Breast epithelium (tissue), 4 donors: ENCODE results near the gene TMEM120A. TPM values are rescaled to one million over a fixed set of nuclear protein-coding genes. Genes with fewer than 3 reads are reported as not detected.
A peak's percentile ranks its signal among the peaks of the same experiment; 100 is the strongest.
"Not testable (repeated sequence)": the region's sequence is repeated elsewhere in the genome, so short reads cannot be mapped to it uniquely, and the experiment has no call there.

Source experiments
- DNase-seq, 2 donors: peaks; one replicate each; pipeline ENCODE4 v3.0.0-alpha.2; 2019; ENCODE audit warnings: low spot score in 2 of 2
- H3K27ac ChIP-seq, 2 donors: fragments of 200-600 bp; sonication (generic) in 1 of 2; one replicate each; pipeline ENCODE4 v1.5.1; 2016 to 2019; ENCODE audit warnings: mild to moderate bottlenecking in 1 of 2
- H3K27me3 ChIP-seq, 2 donors: fragments of 200-600 bp; sonication (generic) in 1 of 2; one replicate each; pipeline versions ENCODE4 v1.5.1 to v1.6.0; 2017 to 2019; ENCODE audit warnings: control low read depth in 1 of 2, mild to moderate bottlenecking in 1 of 2
- H3K36me3 ChIP-seq: fragments of 200-600 bp; one replicate; pipeline ENCODE4 v1.5.1; 2019
- H3K4me1 ChIP-seq, 2 donors: fragments of 200-600 bp; sonication (generic); one replicate each; pipeline ENCODE4 v1.5.1; 2016 to 2019; ENCODE audit warnings: control low read depth in 1 of 2
- H3K4me3 ChIP-seq, 3 donors: fragments of 200-600 bp; sonication (generic); 1 replicate in 2 of 3; 2 replicates in 1 of 3; pipeline ENCODE4 v1.5.1; 2016 to 2019; ENCODE audit warnings: mild to moderate bottlenecking in 3 of 3, moderate library complexity in 2 of 3
- H3K9me3 ChIP-seq, 2 donors: fragments of 200-600 bp; sonication (generic) in 1 of 2; one replicate each; pipeline ENCODE4 v1.5.1; 2016 to 2019; ENCODE audit warnings: control low read depth in 1 of 2
- CTCF ChIP-seq, 3 donors: fragments of 450-650 bp; IDR thresholded peaks; one replicate each; pipeline ENCODE4 v1.5.1; 2016 to 2017; ENCODE audit warnings: antibody characterized with exemption in 3 of 3, mild to moderate bottlenecking in 3 of 3, moderate library complexity in 3 of 3
- POLR2A ChIP-seq: fragments of 450-650 bp; IDR thresholded peaks from one replicate; pipeline ENCODE4 v1.6.1; 2016; ENCODE audit warnings: antibody characterized with exemption, mild to moderate bottlenecking, moderate library complexity
- POLR2AphosphoS5 ChIP-seq, 3 donors: sonication (generic); formaldehyde crosslinking; IDR thresholded peaks; one replicate each; pipeline ENCODE4 v1.6.1; 2017; ENCODE audit warnings: antibody characterized with exemption in 3 of 3
- intact Hi-C: fragments of 100-400 bp; cut with DNase I; formaldehyde crosslinking; loops from one replicate; pipeline ENCODE4 v1.15.1; 2023; ENCODE audit warnings: low total_unique reads
- total RNA-seq, 3 donors: library from RNA; depleted of rRNA; stranded (reverse); fragments of >200 nt; gene quantifications; one replicate each; pipeline ENCODE4 v1.1.0, GENCODE V29; 2016

The TMEM120A gene
- total RNA-seq, 3 donors from 2014 or later: 27.2 to 52.0 (median 42.9) TPM

- DNase-seq: no peak
- no peak overlapping the region for H3K27ac ChIP-seq
- no peaks in the 10 kb centered on the region for H3K4me1 ChIP-seq
- TF ChIP-seq CTCF (IDR thresholded peaks at IDR 0.05) (no peak), POLR2AphosphoS5 (IDR thresholded peaks at IDR 0.05) (no peak), POLR2A (no peak)
- H3K9me3 ChIP-seq: no peaks in the 10 kb centered on the region
- intact Hi-C loops: no loop called here
- H3K27me3 ChIP-seq: no peaks in the 10 kb centered on the region
- no peaks in the 10 kb centered on the region for H3K36me3 ChIP-seq
- H3K4me3 ChIP-seq: no peak overlapping the region
Observed at GRCh38 chr7:76023002-76023401, 28.6 kb upstream of the TMEM120A start.

GRCh38 chr7:76022026-76022780 is 27.8 kb upstream of the TMEM120A start:
- DNase-seq: no peak
- Histone ChIP-seq H3K9me3 (no peaks in the 10 kb centered on the region), H3K27ac (no peak overlapping the region), H3K36me3 (no peaks in the 10 kb centered on the region), H3K27me3 (no peaks in the 10 kb centered on the region), H3K4me3 (no peak overlapping the region), H3K4me1 (no peaks in the 10 kb centered on the region)
- TF ChIP-seq CTCF (IDR thresholded peaks at IDR 0.05): no peak
- TF ChIP-seq POLR2A: no peak
- TF ChIP-seq POLR2AphosphoS5 (IDR thresholded peaks at IDR 0.05): no peak
- intact Hi-C loops: no loop called here

- intact Hi-C loops: no loop called here
- DNase-seq: peak; percentile 41 to 73
- Histone ChIP-seq H3K36me3 (no peaks in the 10 kb centered on the region), H3K27ac (no peak overlapping the region), H3K27me3 (no peaks in the 10 kb centered on the region), H3K9me3 (no peaks in the 10 kb centered on the region), H3K4me3 (no peak overlapping the region), H3K4me1 (no peaks in the 10 kb centered on the region)
- TF ChIP-seq CTCF (IDR thresholded peaks at IDR 0.05): peak; percentile 70 to 86 (median 80)
- peak in 1 of 3 donors; percentile 41 for TF ChIP-seq POLR2AphosphoS5 (IDR thresholded peaks at IDR 0.05)
- TF ChIP-seq POLR2A: no peak
Observed at GRCh38 chr7:76020031-76020714, 25.8 kb upstream of the TMEM120A start.

- DNase-seq, intact Hi-C loops, H3K4me1 ChIP-seq, H3K9me3 ChIP-seq, H3K4me3 ChIP-seq, H3K27ac ChIP-seq, H3K36me3 ChIP-seq, H3K27me3 ChIP-seq: not testable (repeated sequence)
Observed at GRCh38 chr7:76018520-76018919, 24.1 kb upstream of the TMEM120A start.

GRCh38 chr7:76016191-76016947 is 22.0 kb upstream of the TMEM120A start:
- TF ChIP-seq POLR2AphosphoS5 (IDR thresholded peaks at IDR 0.05): no peak
- TF ChIP-seq CTCF (IDR thresholded peaks at IDR 0.05): no peak
- TF ChIP-seq POLR2A: no peak
- intact Hi-C loops: no loop called here
- Histone ChIP-seq H3K27me3 (no peaks in the 10 kb centered on the region), H3K4me3 (no peak overlapping the region), H3K9me3 (no peaks in the 10 kb centered on the region), H3K36me3 (no peaks in the 10 kb centered on the region), H3K27ac (no peak overlapping the region), H3K4me1 (no peaks in the 10 kb centered on the region)
- no peak for DNase-seq
